Measurements from ENCODE around the gene DTNBP1. TPM values are rescaled to one million over a fixed set of nuclear protein-coding genes. Genes with fewer than 3 reads are reported as not detected.

The DTNBP1 gene
- total RNA-seq, 1 experiment from 2014 or later = 20.7 TPM

GRCh38 chr6:15536198-15536955 lies 126.5 kb downstream of the DTNBP1 start:
- intact Hi-C loops (cut with micrococcal nuclease; ENCODE audit: unreplicated experiment) = no loop called here
- H3K9me3 ChIP-seq = no peaks in the 10 kb centered on the region
- Mint-ChIP-seq H3K27me3 (ENCODE audit: insufficient read depth, unreplicated experiment) (no peaks in the 10 kb centered on the region), H3K36me3 (ENCODE audit: insufficient read depth, unreplicated experiment) (peaks cover 15% of the 10 kb centered on the region), H3K9me3 (ENCODE audit: unreplicated experiment) (no peaks in the 10 kb centered on the region), H3K4me3 (ENCODE audit: unreplicated experiment) (no peak overlapping the region), H3K4me1 (ENCODE audit: low read depth, unreplicated experiment) (peaks cover 10% of the 10 kb centered on the region), H3K27ac (ENCODE audit: unreplicated experiment) (no peak overlapping the region)
- CTCF ChIA-PET = no interaction called here
- H3K4me1 ChIP-seq = no peaks in the 10 kb centered on the region
- TF ChIP-seq CTCF (IDR thresholded peaks at IDR 0.05; ENCODE audit: insufficient read depth in 1 of 2, low read depth in 1 of 2, low read length in 1 of 2, severe bottlenecking in 1 of 2, unreplicated experiment in 1 of 2) = no peak
- no peaks in the 10 kb centered on the region for H3K36me3 ChIP-seq (ENCODE audit: control insufficient read depth, insufficient read depth, low read length)
- H3K27me3 ChIP-seq (replicated peaks; ENCODE audit: control insufficient read depth, insufficient read depth, low read length) = no peaks in the 10 kb centered on the region
- DNase-seq = no peak
- BruUV-seq (replicated peaks) = no TSS peak
- H3K4me3 ChIP-seq (ENCODE audit: low read depth, low read length) = no peak overlapping the region
- POLR2A ChIA-PET = no interaction called here

- no peak for DNase-seq
- ChIA-PET POLR2A (no interaction called here), CTCF (no interaction called here)
- Histone ChIP-seq H3K4me3 (ENCODE audit: low read depth, low read length) (no peak overlapping the region), H3K4me1 (no peaks in the 10 kb centered on the region), H3K27me3 (replicated peaks; ENCODE audit: control insufficient read depth, insufficient read depth, low read length) (no peaks in the 10 kb centered on the region), H3K36me3 (ENCODE audit: control insufficient read depth, insufficient read depth, low read length) (no peaks in the 10 kb centered on the region), H3K9me3 (no peaks in the 10 kb centered on the region)
- TF ChIP-seq CTCF (IDR thresholded peaks at IDR 0.05; ENCODE audit: insufficient read depth in 1 of 2, low read depth in 1 of 2, low read length in 1 of 2, severe bottlenecking in 1 of 2, unreplicated experiment in 1 of 2) = no peak
- H3K27ac Mint-ChIP-seq (ENCODE audit: unreplicated experiment) = no peak overlapping the region
- H3K27me3 Mint-ChIP-seq (ENCODE audit: insufficient read depth, unreplicated experiment) = no peaks in the 10 kb centered on the region
- H3K9me3 Mint-ChIP-seq (ENCODE audit: unreplicated experiment) = no peaks in the 10 kb centered on the region
- intact Hi-C loops (cut with micrococcal nuclease; ENCODE audit: unreplicated experiment) = no loop called here
- peaks cover 21% of the 10 kb centered on the region for H3K36me3 Mint-ChIP-seq (ENCODE audit: insufficient read depth, unreplicated experiment)
- BruUV-seq (replicated peaks) = no TSS peak
- H3K4me1 Mint-ChIP-seq (ENCODE audit: low read depth, unreplicated experiment) = peaks cover 10% of the 10 kb centered on the region
- no peak overlapping the region for H3K4me3 Mint-ChIP-seq (ENCODE audit: unreplicated experiment)
These were observed 127.2 kb downstream of the DTNBP1 start for GRCh38 chr6:15535495-15536197.

- DNase-seq = no peak
- Mint-ChIP-seq H3K9me3 (ENCODE audit: unreplicated experiment) (no peaks in the 10 kb centered on the region), H3K27me3 (ENCODE audit: insufficient read depth, unreplicated experiment) (no peaks in the 10 kb centered on the region), H3K27ac (ENCODE audit: unreplicated experiment) (no peak overlapping the region), H3K4me3 (ENCODE audit: unreplicated experiment) (no peak overlapping the region), H3K4me1 (ENCODE audit: low read depth, unreplicated experiment) (peaks cover 10% of the 10 kb centered on the region), H3K36me3 (ENCODE audit: insufficient read depth, unreplicated experiment) (peaks cover 27% of the 10 kb centered on the region)
- no TSS peak for BruUV-seq (replicated peaks)
- TF ChIP-seq CTCF (IDR thresholded peaks at IDR 0.05; ENCODE audit: insufficient read depth in 1 of 2, low read depth in 1 of 2, low read length in 1 of 2, severe bottlenecking in 1 of 2, unreplicated experiment in 1 of 2) = no peak
- H3K4me1 ChIP-seq = no peaks in the 10 kb centered on the region
- H3K36me3 ChIP-seq (ENCODE audit: control insufficient read depth, insufficient read depth, low read length) = no peaks in the 10 kb centered on the region
- ChIA-PET CTCF (no interaction called here), POLR2A (no interaction called here)
- H3K9me3 ChIP-seq = no peaks in the 10 kb centered on the region
- intact Hi-C loops (cut with micrococcal nuclease; ENCODE audit: unreplicated experiment) = no loop called here
- no peaks in the 10 kb centered on the region for H3K27me3 ChIP-seq (replicated peaks; ENCODE audit: control insufficient read depth, insufficient read depth, low read length)
- H3K4me3 ChIP-seq (ENCODE audit: low read depth, low read length) = no peak overlapping the region
These were observed 127.9 kb downstream of the DTNBP1 start for GRCh38 chr6:15534974-15535373.

All from Caco-2 (cell line).